Osteocyte (in vitro differentiated cells): Measurements from ENCODE around the gene CIRBP. TPM values are rescaled to one million over a fixed set of nuclear protein-coding genes. Genes with fewer than 3 reads are reported as not detected.

Source experiments
- DNase-seq: peaks from one replicate; pipeline ENCODE4 v3.0.0; 2021; ENCODE audit warnings: mixed read lengths; ENCODE audit not compliant: unreplicated experiment; ENCODE audit errors: extremely low spot score
- H3K27ac Mint-ChIP-seq: one replicate; pipeline ENCODE4 v1.8.0; 2021; ENCODE audit warnings: mild to moderate bottlenecking, mixed read lengths; ENCODE audit not compliant: unreplicated experiment
- H3K27me3 Mint-ChIP-seq: one replicate; pipeline ENCODE4 v1.8.0; 2021; ENCODE audit warnings: mixed read lengths; ENCODE audit not compliant: unreplicated experiment
- H3K36me3 Mint-ChIP-seq: one replicate; pipeline ENCODE4 v1.8.0; 2021; ENCODE audit warnings: mixed read lengths; ENCODE audit not compliant: unreplicated experiment
- H3K4me1 Mint-ChIP-seq: one replicate; pipeline ENCODE4 v1.8.0; 2021; ENCODE audit warnings: mixed read lengths; ENCODE audit not compliant: unreplicated experiment
- H3K4me3 Mint-ChIP-seq: one replicate; pipeline ENCODE4 v1.8.0; 2021; ENCODE audit warnings: mild to moderate bottlenecking, moderate library complexity, mixed read lengths; ENCODE audit not compliant: unreplicated experiment
- H3K9me3 Mint-ChIP-seq: one replicate; pipeline ENCODE4 v1.8.0; 2021; ENCODE audit warnings: mixed read lengths; ENCODE audit not compliant: unreplicated experiment
- CTCF ChIP-seq: fragments of 200-600 bp; sonication (generic); IDR thresholded peaks from 2 replicates; pipeline ENCODE4 v1.5.0; 2021; ENCODE audit warnings: antibody characterized with exemption, mild to moderate bottlenecking, moderate library complexity
- total RNA-seq: library from RNA; stranded (reverse); gene quantifications from 2 replicates; pipeline ENCODE4 v1.2.1, GENCODE V29; 2021

Gene CIRBP
- total RNA-seq, 1 donor from 2014 or later = 408 TPM

GRCh38 chr19:1275260-1275975 is 6.3 kb downstream of the CIRBP start, which contains the start of gene FAM174C:
Gene FAM174C, plus strand, starts transcription at chr19:1275530. Its CDS starts 20 bp downstream, at chr19:1275550.
- Mint-ChIP-seq H3K4me1 (peaks cover 43% of the 10 kb centered on the region), H3K9me3 (no peaks in the 10 kb centered on the region), H3K4me3 (peak within 1 kb of the TSS; percentile 74), H3K27me3 (no peaks in the 10 kb centered on the region), H3K36me3 (peaks cover 34% of the 10 kb centered on the region), H3K27ac (peak within 1 kb of the TSS; percentile 87)
- TF ChIP-seq CTCF = no peak
- DNase-seq = peak; percentile 97

GRCh38 chr19:1275976-1276627 is 7.0 kb downstream of the CIRBP start:
- H3K4me3 Mint-ChIP-seq = peak overlapping the region; percentile 74
- H3K9me3 Mint-ChIP-seq = no peaks in the 10 kb centered on the region
- TF ChIP-seq CTCF = no peak
- H3K27me3 Mint-ChIP-seq = no peaks in the 10 kb centered on the region
- no peak for DNase-seq
- H3K4me1 Mint-ChIP-seq = peaks cover 36% of the 10 kb centered on the region
- H3K36me3 Mint-ChIP-seq = peaks cover 30% of the 10 kb centered on the region
- peak overlapping the region; percentile 87 for H3K27ac Mint-ChIP-seq

GRCh38 chr19:1276628-1277022 is 7.5 kb downstream of the CIRBP start:
- H3K4me3 Mint-ChIP-seq = peak overlapping the region; percentile 74
- no peaks in the 10 kb centered on the region for H3K27me3 Mint-ChIP-seq
- DNase-seq = no peak
- H3K9me3 Mint-ChIP-seq = no peaks in the 10 kb centered on the region
- TF ChIP-seq CTCF = no peak
- H3K4me1 Mint-ChIP-seq = peaks cover 31% of the 10 kb centered on the region
- peaks cover 26% of the 10 kb centered on the region for H3K36me3 Mint-ChIP-seq
- peak overlapping the region; percentile 59 for H3K27ac Mint-ChIP-seq

- Mint-ChIP-seq H3K36me3 (peaks cover 22% of the 10 kb centered on the region), H3K27me3 (no peaks in the 10 kb centered on the region), H3K9me3 (no peaks in the 10 kb centered on the region), H3K27ac (peak overlapping the region; percentile 59), H3K4me3 (peak overlapping the region; percentile 74), H3K4me1 (peaks cover 27% of the 10 kb centered on the region)
- no peak for TF ChIP-seq CTCF
- DNase-seq = no peak
Observed at GRCh38 chr19:1277061-1277460, 7.9 kb downstream of the CIRBP start.

- H3K4me3 Mint-ChIP-seq = no peak overlapping the region
Observed at GRCh38 chr19:1278074-1278473, 8.9 kb downstream of the CIRBP start.

More at GRCh38 chr19:1278074-1278473, 8.9 kb downstream of the CIRBP start:
- Mint-ChIP-seq H3K4me1 (peaks cover 20% of the 10 kb centered on the region), H3K9me3 (no peaks in the 10 kb centered on the region), H3K27ac (peak overlapping the region; percentile 18), H3K27me3 (no peaks in the 10 kb centered on the region), H3K36me3 (peaks cover 14% of the 10 kb centered on the region)
- TF ChIP-seq CTCF = no peak
- DNase-seq = no peak
